K562 (cell line): ENCODE measurements around the gene DPH7. TPM values are rescaled to one million over a fixed set of nuclear protein-coding genes. Genes with fewer than 3 reads are reported as not detected.
A peak's percentile ranks its signal among the peaks of the same experiment; 100 is the strongest.

Experiments
- BHLHE40 ChIP-seq: IDR thresholded peaks from 2 replicates; pipeline ENCODE4 v1.6.1; 2011; ENCODE audit warnings: low read length, improper control_type of control experiment
- BRF1 ChIP-seq: IDR thresholded peaks from 3 replicates; pipeline ENCODE4 v1.6.1; 2011; ENCODE audit warnings: borderline replicate concordance, mild to moderate bottlenecking; ENCODE audit not compliant: insufficient read length; ENCODE audit errors: extremely low read depth
- ELF1 ChIP-seq: fragments of 200-800 bp; sonication (Bioruptor generic); IDR thresholded peaks from 2 replicates; pipeline ENCODE4 v1.6.1; 2016; ENCODE audit warnings: missing genetic modification characterization, missing compliant biosample characterization
- ELF2 ChIP-seq: fragments of 250-450 bp; sonication (Bioruptor Pico); IDR thresholded peaks from 2 replicates; pipeline ENCODE4 v1.5.0; 2021; ENCODE audit warnings: mild to moderate bottlenecking
- ELK3 ChIP-seq: fragments of 450-650 bp; formaldehyde crosslinking; IDR thresholded peaks from 2 replicates; pipeline ENCODE4 v1.4.0; 2020; ENCODE audit warnings: mild to moderate bottlenecking
- HES1 ChIP-seq: fragments of 450-650 bp; IDR thresholded peaks from 2 replicates; pipeline ENCODE4 v1.6.1; 2016; ENCODE audit warnings: low read depth, mild to moderate bottlenecking, moderate library complexity
- KAT2B ChIP-seq: IDR thresholded peaks from one replicate; pipeline ENCODE4 v1.6.1; 2012; ENCODE audit warnings: low read depth, mild to moderate bottlenecking, control low read depth, inconsistent platforms, low read length, moderate library complexity
- KDM1A ChIP-seq, 2 experiments: fragments of 450-650 bp; IDR thresholded peaks; 2 replicates each; pipeline ENCODE4 v1.6.1; 2016; ENCODE audit warnings: mild to moderate bottlenecking in 2 of 2
- KLF1 ChIP-seq: fragments of 450-650 bp; IDR thresholded peaks from 2 replicates; pipeline ENCODE4 v1.6.1; 2016; ENCODE audit warnings: missing genetic modification characterization, missing compliant biosample characterization
- L3MBTL2 ChIP-seq: fragments of 450-650 bp; IDR thresholded peaks from 2 replicates; pipeline ENCODE4 v1.6.1; 2016; ENCODE audit warnings: mild to moderate bottlenecking, moderate library complexity
- MAX ChIP-seq: sonication (generic); formaldehyde crosslinking; IDR thresholded peaks from 2 replicates; pipeline ENCODE4 v1.9.0; 2022; ENCODE audit warnings: mild to moderate bottlenecking, missing genetic modification reagents
- NCOA1 ChIP-seq: fragments of 450-650 bp; IDR thresholded peaks from 2 replicates; pipeline ENCODE4 v1.6.1; 2016; ENCODE audit warnings: low read depth
- NFE2L1 ChIP-seq: fragments of 450-650 bp; IDR thresholded peaks from 2 replicates; pipeline ENCODE4 v1.6.1; 2016; ENCODE audit warnings: missing genetic modification characterization, low read depth, mild to moderate bottlenecking, missing compliant biosample characterization, moderate library complexity, borderline replicate concordance
- PHB2 ChIP-seq: fragments of 450-650 bp; IDR thresholded peaks from 2 replicates; pipeline ENCODE4 v1.6.1; 2017; ENCODE audit warnings: low read depth
- POLR2A ChIP-seq: fragments of 450-650 bp; conservative IDR thresholded peaks from 2 replicates; pipeline ENCODE4 v1.6.1; 2016
- PTTG1 ChIP-seq: fragments of 450-650 bp; IDR thresholded peaks from 2 replicates; pipeline ENCODE4 v1.6.1; 2016; ENCODE audit warnings: low read depth, mild to moderate bottlenecking, missing genetic modification characterization, missing compliant biosample characterization
- RBM25 ChIP-seq: fragments of 200-400 bp; formaldehyde crosslinking; IDR thresholded peaks from 2 replicates; pipeline ENCODE4 v1.6.1; 2018; ENCODE audit warnings: low read length, low read depth, moderate library complexity; ENCODE audit not compliant: severe bottlenecking
- SMARCA4 ChIP-seq: fragments of 450-650 bp; IDR thresholded peaks from 2 replicates; pipeline ENCODE4 v1.6.1; 2016
- SREBF1 ChIP-seq: fragments of 150-350 bp; IDR thresholded peaks from 2 replicates; pipeline ENCODE4 v1.6.1; 2014; ENCODE audit warnings: antibody characterized with exemption, low read depth, low read length, borderline replicate concordance
- STAT5A ChIP-seq: IDR thresholded peaks from 2 replicates; pipeline ENCODE4 v1.6.1; 2012; ENCODE audit warnings: low read length, inconsistent platforms, borderline replicate concordance
- VEZF1 ChIP-seq: fragments of 200-800 bp; sonication (Bioruptor generic); IDR thresholded peaks from 2 replicates; pipeline ENCODE4 v1.6.1; 2017; ENCODE audit warnings: missing genetic modification characterization, missing compliant biosample characterization
- ZNF12 ChIP-seq: sonication (generic); formaldehyde crosslinking; IDR thresholded peaks from 2 replicates; pipeline ENCODE4 v1.4.0; 2020; ENCODE audit warnings: mild to moderate bottlenecking, missing genetic modification reagents
- ZNF395 ChIP-seq: fragments of 200-800 bp; sonication (Bioruptor generic); IDR thresholded peaks from 2 replicates; pipeline ENCODE4 v1.6.1; 2017; ENCODE audit warnings: missing genetic modification characterization, missing compliant biosample characterization
- ZNF431 ChIP-seq: sonication (generic); formaldehyde crosslinking; IDR thresholded peaks from 2 replicates; pipeline ENCODE4 v1.8.0; 2022; ENCODE audit warnings: mild to moderate bottlenecking, missing genetic modification reagents
- ZNF584 ChIP-seq: fragments of 200-800 bp; sonication (Bioruptor generic); IDR thresholded peaks from 2 replicates; pipeline ENCODE4 v1.6.1; 2016; ENCODE audit warnings: low read depth, mild to moderate bottlenecking, missing genetic modification characterization, missing compliant biosample characterization
- polyA plus RNA-seq, 8 experiments: library from polyadenylated mRNA; depleted of rRNA in 4 of 8; stranded (reverse) in 5 of 8; unstranded in 3 of 8; fragments of >200 nt; fragmentation: Nextera tagmentation in 2 of 8; fragmentation: Illumina TruSeq in 1 of 8; extraction: Ambion mirVana in 2 of 8; extraction: Trizol in 1 of 8; gene quantifications; 2 replicates each; pipeline versions ENCODE4 v1.2.1 to v1.2.3, GENCODE V29; 2011 to 2014; ENCODE audit warnings: inconsistent platforms in 1 of 8, missing spikeins in 1 of 8
- total RNA-seq, 7 experiments: library from RNA; depleted of rRNA in 6 of 7; stranded (reverse); fragments of >200 nt in 6 of 7; fragmentation: Illumina TruSeq in 2 of 7; extraction: Trizol in 2 of 7; gene quantifications; 2 replicates each; pipeline versions ENCODE4 v1.2.1 to v1.2.3, GENCODE V29; 2011 to 2021; ENCODE audit warnings: low replicate concordance in 1 of 7

DPH7 gene
- total and polyA plus RNA-seq, 9 of the 15 experiments (the other 6 are each of a cell fraction or from before 2014, with no cell fraction given), result 13.9 to 68.6 (median 41.3) TPM

- TF ChIP-seq MAX (peak; percentile 39), ZNF584 (CRISPR knock-in tag) (no peak), ELF1 (tag) (peak; percentile 27; the same call in 1 of the 2 replicates), ELK3 (CRISPR knock-in tag) (no peak), PTTG1 (no peak), BHLHE40 (peak; percentile 21; the same call in 1 of the 2 replicates), ZNF395 (peak; percentile 45; the same call in 1 of the 2 replicates), KDM1A (IDR thresholded peaks at IDR 0.05) (no peak), SMARCA4 (no peak), KAT2B (no peak), PHB2 (no peak), NFE2L1 (tag) (no peak), ZNF12 (CRISPR knock-in tag) (no peak), KLF1 (tag) (no peak), HES1 (no peak), ZNF431 (CRISPR knock-in tag) (no peak), L3MBTL2 (peak; percentile 56; the same call in 1 of the 2 replicates), BRF1 (no peak), RBM25 (peak; percentile 100), SREBF1 (no peak), STAT5A (no peak), ELF2 (CRISPR knock-in tag) (no peak; the same call in 1 of the 2 replicates), NCOA1 (no peak), VEZF1 (peak; percentile 77), POLR2A (peak; percentile 81)
These were observed 27.3 kb downstream of the DPH7 start, which contains the start of gene MRPL41 (continued) for GRCh38 chr9:137551264-137552021.
